Measurements from ENCODE around the gene DDAH1. TPM values are rescaled to one million over a fixed set of nuclear protein-coding genes. Genes with fewer than 3 reads are reported as not detected.

The DDAH1 gene
- total RNA-seq, 1 donor = 89.0 TPM

DNA sequence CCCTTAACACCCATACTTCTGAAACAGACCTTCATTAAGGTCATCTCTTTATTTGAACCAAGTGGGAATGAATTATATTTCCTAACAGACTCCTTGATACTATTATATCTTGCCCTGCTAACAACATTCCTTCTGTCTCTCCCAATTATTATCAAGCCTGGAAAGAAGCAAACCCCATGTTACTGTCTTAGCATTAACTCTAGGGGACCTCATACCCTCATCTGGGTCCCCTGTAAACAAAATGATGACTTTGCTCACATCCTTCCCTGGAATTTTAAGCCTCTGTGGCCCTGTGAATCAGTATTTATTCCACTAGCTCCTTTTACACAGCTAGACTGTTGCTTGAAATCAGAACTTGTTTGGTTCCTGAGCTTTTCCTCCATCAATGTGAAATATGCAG, 150.2 kb downstream of the DDAH1 start:
- peaks cover 64% of the 10 kb centered on the region for H3K4me1 ChIP-seq (ENCODE audit: insufficient read depth, low read length)
- peaks cover 34% of the 10 kb centered on the region for H3K36me3 ChIP-seq (ENCODE audit: insufficient read depth, low read length)
- no peak for DNase-seq (ENCODE audit: insufficient read length, low spot score, missing footprints)
- no peaks in the 10 kb centered on the region for H3K9me3 ChIP-seq (ENCODE audit: low read depth, low read length)
- H4K20me1 ChIP-seq (ENCODE audit: insufficient read depth, low read length) = no peaks in the 10 kb centered on the region
- no peak overlapping the region for H3K4me3 ChIP-seq (ENCODE audit: insufficient read depth, low read length)
- peak overlapping the region; percentile 50 for H3K4me2 ChIP-seq (ENCODE audit: insufficient read depth, low read length)
- peak overlapping the region; percentile 97 for H3K27ac ChIP-seq (ENCODE audit: low read depth, low read length)
- H3K27me3 ChIP-seq (ENCODE audit: insufficient read depth, low read length) = no peaks in the 10 kb centered on the region
- H3K79me2 ChIP-seq (ENCODE audit: insufficient read depth, low read length) = peaks cover 18% of the 10 kb centered on the region
- no peak overlapping the region for H2AFZ ChIP-seq (ENCODE audit: low read length)
- TF ChIP-seq, protein P1, sequence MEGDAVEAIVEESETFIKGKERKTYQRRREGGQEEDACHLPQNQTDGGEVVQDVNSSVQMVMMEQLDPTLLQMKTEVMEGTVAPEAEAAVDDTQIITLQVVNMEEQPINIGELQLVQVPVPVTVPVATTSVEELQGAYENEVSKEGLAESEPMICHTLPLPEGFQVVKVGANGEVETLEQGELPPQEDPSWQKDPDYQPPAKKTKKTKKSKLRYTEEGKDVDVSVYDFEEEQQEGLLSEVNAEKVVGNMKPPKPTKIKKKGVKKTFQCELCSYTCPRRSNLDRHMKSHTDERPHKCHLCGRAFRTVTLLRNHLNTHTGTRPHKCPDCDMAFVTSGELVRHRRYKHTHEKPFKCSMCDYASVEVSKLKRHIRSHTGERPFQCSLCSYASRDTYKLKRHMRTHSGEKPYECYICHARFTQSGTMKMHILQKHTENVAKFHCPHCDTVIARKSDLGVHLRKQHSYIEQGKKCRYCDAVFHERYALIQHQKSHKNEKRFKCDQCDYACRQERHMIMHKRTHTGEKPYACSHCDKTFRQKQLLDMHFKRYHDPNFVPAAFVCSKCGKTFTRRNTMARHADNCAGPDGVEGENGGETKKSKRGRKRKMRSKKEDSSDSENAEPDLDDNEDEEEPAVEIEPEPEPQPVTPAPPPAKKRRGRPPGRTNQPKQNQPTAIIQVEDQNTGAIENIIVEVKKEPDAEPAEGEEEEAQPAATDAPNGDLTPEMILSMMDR (IDR thresholded peaks at IDR 0.05; ENCODE audit: extremely low read depth, low read depth, low read length) = no peak

DNA sequence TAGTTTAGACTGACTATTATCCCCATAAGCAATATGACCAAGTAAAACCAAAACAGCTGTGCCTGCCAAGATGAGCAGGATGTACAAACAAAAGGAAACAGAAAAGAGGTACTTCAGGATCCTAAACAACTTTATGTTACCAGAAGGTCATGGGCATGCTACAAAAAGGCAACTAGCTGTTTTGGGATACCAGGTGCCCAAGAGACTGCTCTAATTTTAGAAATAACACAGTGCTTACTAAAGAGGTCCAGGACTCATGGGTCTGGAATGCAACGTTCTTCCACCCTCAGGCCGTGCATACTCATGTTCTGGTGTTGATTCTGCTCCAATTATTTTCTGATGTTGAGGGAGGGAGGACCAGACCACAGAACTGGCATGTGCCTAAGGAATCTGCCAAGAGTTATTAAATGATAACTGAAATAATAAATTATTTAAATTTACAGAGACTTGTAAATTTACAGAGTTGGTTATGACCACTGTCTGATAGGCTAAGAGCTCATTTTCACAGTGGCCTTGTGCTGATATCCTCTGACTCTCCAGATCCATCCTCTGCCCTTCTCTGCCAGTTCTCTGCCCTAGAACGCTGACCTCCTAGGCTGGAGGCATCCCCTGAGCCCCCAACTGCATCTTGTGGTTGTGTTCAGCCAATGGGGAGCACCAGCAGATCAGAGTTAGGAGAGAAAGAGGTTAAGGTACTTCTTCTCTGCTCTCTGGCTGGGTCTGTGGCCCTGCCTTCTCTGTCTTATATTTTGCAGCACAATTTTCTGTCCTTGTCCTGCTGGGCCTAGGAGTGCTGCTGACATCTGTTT, 150.9 kb downstream of the DDAH1 start:
- Histone ChIP-seq H3K9me3 (ENCODE audit: low read depth, low read length) (no peaks in the 10 kb centered on the region), H3K36me3 (ENCODE audit: insufficient read depth, low read length) (peaks cover 27% of the 10 kb centered on the region), H2AFZ (ENCODE audit: low read length) (no peak overlapping the region), H3K79me2 (ENCODE audit: insufficient read depth, low read length) (peaks cover 18% of the 10 kb centered on the region), H3K27me3 (ENCODE audit: insufficient read depth, low read length) (no peaks in the 10 kb centered on the region), H3K4me2 (ENCODE audit: insufficient read depth, low read length) (peak overlapping the region; percentile 50), H3K27ac (ENCODE audit: low read depth, low read length) (peak overlapping the region; percentile 97), H3K4me3 (ENCODE audit: insufficient read depth, low read length) (no peak overlapping the region), H4K20me1 (ENCODE audit: insufficient read depth, low read length) (no peaks in the 10 kb centered on the region), H3K4me1 (ENCODE audit: insufficient read depth, low read length) (peaks cover 60% of the 10 kb centered on the region)
- TF ChIP-seq, protein P1 (IDR thresholded peaks at IDR 0.05; ENCODE audit: extremely low read depth, low read depth, low read length) = no peak
- DNase-seq (ENCODE audit: insufficient read length, low spot score, missing footprints) = peak; percentile 89

DNA sequence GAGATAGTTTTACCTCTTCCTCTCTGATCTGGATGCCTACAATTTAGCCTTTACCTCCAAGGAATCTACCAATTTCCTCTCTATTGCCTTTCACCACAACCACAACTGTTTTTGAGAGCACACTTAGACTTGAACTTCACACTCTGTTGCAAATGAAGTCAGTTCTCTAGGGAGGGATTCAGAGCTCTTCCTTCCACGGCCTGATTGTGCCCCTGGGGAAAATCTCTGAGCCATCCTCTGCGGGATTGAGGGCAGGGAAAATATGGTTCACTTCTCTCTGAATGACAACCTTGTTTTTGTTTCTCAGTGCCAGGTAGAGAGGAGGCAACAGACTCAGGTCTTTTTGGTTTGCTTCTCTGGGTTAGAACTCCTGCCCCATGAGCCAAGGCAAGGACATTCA, 153.1 kb downstream of the DDAH1 start:
- Histone ChIP-seq H2AFZ (ENCODE audit: low read length) (no peak overlapping the region), H3K4me3 (ENCODE audit: insufficient read depth, low read length) (no peak overlapping the region), H3K79me2 (ENCODE audit: insufficient read depth, low read length) (peaks cover 5% of the 10 kb centered on the region), H3K4me1 (ENCODE audit: insufficient read depth, low read length) (peaks cover 59% of the 10 kb centered on the region), H3K36me3 (ENCODE audit: insufficient read depth, low read length) (peaks cover 12% of the 10 kb centered on the region), H3K27ac (ENCODE audit: low read depth, low read length) (peak overlapping the region; percentile 60), H3K9me3 (ENCODE audit: low read depth, low read length) (no peaks in the 10 kb centered on the region), H3K4me2 (ENCODE audit: insufficient read depth, low read length) (no peak overlapping the region), H3K27me3 (ENCODE audit: insufficient read depth, low read length) (no peaks in the 10 kb centered on the region), H4K20me1 (ENCODE audit: insufficient read depth, low read length) (no peaks in the 10 kb centered on the region)
- TF ChIP-seq, protein P1 (IDR thresholded peaks at IDR 0.05; ENCODE audit: extremely low read depth, low read depth, low read length) = no peak
- DNase-seq (ENCODE audit: insufficient read length, low spot score, missing footprints) = no peak

DNA sequence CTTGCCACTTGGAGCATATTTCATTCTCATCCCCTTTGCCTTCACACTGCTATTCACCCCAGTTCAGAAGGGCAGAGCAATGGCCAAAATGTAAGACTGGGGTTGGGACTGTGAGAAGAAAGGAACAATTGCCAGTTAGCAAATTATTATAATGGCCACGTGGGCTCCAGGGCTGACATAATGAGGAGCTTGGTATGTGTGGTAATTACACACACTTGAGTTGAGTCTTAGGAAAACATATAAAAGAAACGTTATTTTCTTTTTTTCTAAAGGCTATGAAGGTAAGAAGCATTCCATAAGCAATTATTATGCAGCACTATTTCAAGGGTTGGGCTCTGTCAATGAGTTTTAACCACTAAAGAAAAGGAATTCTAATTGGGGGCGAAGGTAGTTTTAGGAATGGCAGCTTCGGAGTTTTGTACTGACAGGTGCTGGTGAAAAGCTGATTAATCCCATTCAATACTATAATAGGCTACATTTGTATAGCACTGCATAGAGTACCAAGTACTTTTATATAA, 156.1 kb downstream of the DDAH1 start:
- no peak overlapping the region for H2AFZ ChIP-seq (ENCODE audit: low read length)
- no peaks in the 10 kb centered on the region for H3K9me3 ChIP-seq (ENCODE audit: low read depth, low read length)
- H3K4me3 ChIP-seq (ENCODE audit: insufficient read depth, low read length) = no peak overlapping the region
- TF ChIP-seq, protein P1 (IDR thresholded peaks at IDR 0.05; ENCODE audit: extremely low read depth, low read depth, low read length) = no peak
- no peaks in the 10 kb centered on the region for H4K20me1 ChIP-seq (ENCODE audit: insufficient read depth, low read length)
- DNase-seq (ENCODE audit: insufficient read length, low spot score, missing footprints) = no peak
- no peaks in the 10 kb centered on the region for H3K27me3 ChIP-seq (ENCODE audit: insufficient read depth, low read length)
- no peaks in the 10 kb centered on the region for H3K79me2 ChIP-seq (ENCODE audit: insufficient read depth, low read length)
- peak overlapping the region; percentile 47 for H3K27ac ChIP-seq (ENCODE audit: low read depth, low read length)
- H3K4me2 ChIP-seq (ENCODE audit: insufficient read depth, low read length) = peak overlapping the region; percentile 1
- peaks cover 29% of the 10 kb centered on the region for H3K4me1 ChIP-seq (ENCODE audit: insufficient read depth, low read length)
- H3K36me3 ChIP-seq (ENCODE audit: insufficient read depth, low read length) = no peaks in the 10 kb centered on the region

All from osteoblast (primary cell).